Activated CD4-positive, alpha-beta memory T cell treated with anti-CD3 and anti-CD28 coated beads for 36 hours (primary cell): ENCODE data around the gene KIF25. TPM values are rescaled to one million over a fixed set of nuclear protein-coding genes. Genes with fewer than 3 reads are reported as not detected.
"Not testable (repeated sequence)": the region's sequence is repeated elsewhere in the genome, so short reads cannot be mapped to it uniquely, and the experiment has no call there.

ENCODE experiments used
- CTCF ChIA-PET: fragments of 350-600 bp; sonication (Branson Sonifier 250); formaldehyde crosslinking; loops from one replicate; lab custom pipeline; 2021; ENCODE audit warnings: antibody characterized with exemption, inconsistent platforms; lab: Charles Lee
- POLR2A ChIA-PET: fragments of 350-600 bp; sonication (Branson Sonifier 250); formaldehyde crosslinking; loops from one replicate; lab custom pipeline; 2021; ENCODE audit warnings: antibody characterized with exemption; lab: Charles Lee
- DNase-seq: peaks from one replicate; pipeline ENCODE4 v3.0.0-alpha.2; 2020
- H3K27ac Mint-ChIP-seq: one replicate; pipeline ENCODE4 v1.8.0; 2021; ENCODE audit warnings: mixed read lengths
- H3K27me3 Mint-ChIP-seq: one replicate; pipeline ENCODE4 v1.8.0; 2021; ENCODE audit warnings: mixed read lengths
- H3K36me3 Mint-ChIP-seq: one replicate; pipeline ENCODE4 v1.8.0; 2021; ENCODE audit warnings: mixed read lengths
- H3K4me1 Mint-ChIP-seq: one replicate; pipeline ENCODE4 v1.8.0; 2021; ENCODE audit warnings: low read depth, mixed read lengths
- H3K4me3 Mint-ChIP-seq: one replicate; pipeline ENCODE4 v1.8.0; 2021; ENCODE audit warnings: mild to moderate bottlenecking, mixed read lengths
- H3K9me3 Mint-ChIP-seq: one replicate; pipeline ENCODE4 v1.8.0; 2021; ENCODE audit warnings: mixed read lengths
- intact Hi-C: fragments of 100-400 bp; cut with micrococcal nuclease; formaldehyde crosslinking; loops from one replicate; pipeline ENCODE4 v1.15.1; 2023
- total RNA-seq, 2 experiments: library from RNA; stranded (reverse); gene quantifications; one replicate each; pipeline ENCODE4 v1.2.3, GENCODE V29; 2021

The KIF25 gene
- total RNA-seq, 2 experiments from 2014 or later: not detected

GRCh38 chr6:167988945-167989841 is 8.3 kb upstream of the KIF25 start:
- Mint-ChIP-seq H3K27me3 (peaks cover 5% of the 10 kb centered on the region), H3K9me3 (no peaks in the 10 kb centered on the region), H3K4me3 (no peak overlapping the region), H3K36me3 (no peaks in the 10 kb centered on the region), H3K4me1 (no peaks in the 10 kb centered on the region), H3K27ac (no peak overlapping the region)
- ChIA-PET POLR2A (no interaction called here), CTCF (no interaction called here)
- intact Hi-C loops: no loop called here
- no peak for DNase-seq

- ChIA-PET POLR2A (no interaction called here), CTCF (no interaction called here)
- DNase-seq: no peak
- H3K4me3 Mint-ChIP-seq: no peak overlapping the region
- intact Hi-C loops: no loop called here
- H3K27ac Mint-ChIP-seq: no peak overlapping the region
- no peaks in the 10 kb centered on the region for H3K36me3 Mint-ChIP-seq
- H3K27me3 Mint-ChIP-seq: peaks cover 10% of the 10 kb centered on the region
- no peaks in the 10 kb centered on the region for H3K4me1 Mint-ChIP-seq
- H3K9me3 Mint-ChIP-seq: no peaks in the 10 kb centered on the region
These were observed 7.2 kb upstream of the KIF25 start for GRCh38 chr6:167990016-167990945.

- Mint-ChIP-seq H3K36me3 (no peaks in the 10 kb centered on the region), H3K27me3 (peaks cover 13% of the 10 kb centered on the region), H3K27ac (no peak overlapping the region), H3K4me3 (no peak overlapping the region), H3K4me1 (no peaks in the 10 kb centered on the region), H3K9me3 (peaks cover 2% of the 10 kb centered on the region)
- ChIA-PET CTCF (no interaction called here), POLR2A (no interaction called here)
- intact Hi-C loops: no loop called here
- no peak for DNase-seq
These were observed 4.3 kb upstream of the KIF25 start for GRCh38 chr6:167993169-167993568.

- Mint-ChIP-seq H3K27me3 (peaks cover 13% of the 10 kb centered on the region), H3K4me1 (no peaks in the 10 kb centered on the region), H3K36me3 (no peaks in the 10 kb centered on the region), H3K4me3 (no peak overlapping the region), H3K9me3 (peaks cover 2% of the 10 kb centered on the region), H3K27ac (no peak overlapping the region)
- intact Hi-C loops: no loop called here
- DNase-seq: no peak
- ChIA-PET CTCF (no interaction called here), POLR2A (no interaction called here)
These were observed 3.6 kb upstream of the KIF25 start for GRCh38 chr6:167993831-167994230.

- Mint-ChIP-seq H3K36me3 (no peaks in the 10 kb centered on the region), H3K9me3 (peaks cover 2% of the 10 kb centered on the region), H3K27me3 (peaks cover 13% of the 10 kb centered on the region), H3K27ac (no peak overlapping the region), H3K4me1 (no peaks in the 10 kb centered on the region), H3K4me3 (no peak overlapping the region)
- intact Hi-C loops: no loop called here
- ChIA-PET POLR2A (no interaction called here), CTCF (no interaction called here)
- no peak for DNase-seq
These were observed 2.2 kb upstream of the KIF25 start for GRCh38 chr6:167995302-167995701.

- no peak overlapping the region for H3K27ac Mint-ChIP-seq
- no peaks in the 10 kb centered on the region for H3K4me1 Mint-ChIP-seq
- no peak overlapping the region for H3K4me3 Mint-ChIP-seq
- intact Hi-C loops: no loop called here
- peaks cover 2% of the 10 kb centered on the region for H3K9me3 Mint-ChIP-seq
- DNase-seq: no peak
- H3K36me3 Mint-ChIP-seq: no peaks in the 10 kb centered on the region
- H3K27me3 Mint-ChIP-seq: peaks cover 13% of the 10 kb centered on the region
- POLR2A ChIA-PET: no interaction called here
- CTCF ChIA-PET: no interaction called here
These were observed 1.7 kb upstream of the KIF25 start for GRCh38 chr6:167995731-167996151.

- intact Hi-C loops: no loop called here
- Mint-ChIP-seq H3K27me3 (peaks cover 13% of the 10 kb centered on the region), H3K4me1 (no peaks in the 10 kb centered on the region)
These were observed 859 bp upstream of the KIF25 start for GRCh38 chr6:167996424-167997199.

GRCh38 chr6:167998215-167998614 is 744 bp downstream of the KIF25 start:
- POLR2A ChIA-PET: no interaction called here
- Mint-ChIP-seq H3K27me3 (peaks cover 13% of the 10 kb centered on the region), H3K36me3 (no peaks in the 10 kb centered on the region), H3K9me3 (peaks cover 2% of the 10 kb centered on the region), H3K4me1 (no peaks in the 10 kb centered on the region), H3K27ac (no peak overlapping the region), H3K4me3 (no peak overlapping the region)
- CTCF ChIA-PET: no interaction called here
- no peak for DNase-seq
- intact Hi-C loops: no loop called here

More at GRCh38 chr6:167996424-167997199, 859 bp upstream of the KIF25 start:
- no peak overlapping the region for H3K27ac Mint-ChIP-seq
- peaks cover 2% of the 10 kb centered on the region for H3K9me3 Mint-ChIP-seq
- CTCF ChIA-PET: no interaction called here
- no peak overlapping the region for H3K4me3 Mint-ChIP-seq
- DNase-seq: no peak
- POLR2A ChIA-PET: no interaction called here
- H3K36me3 Mint-ChIP-seq: no peaks in the 10 kb centered on the region

GRCh38 chr6:168000198-168001028 is 2.9 kb downstream of the KIF25 start:
- no peak overlapping the region for H3K4me3 Mint-ChIP-seq
- intact Hi-C loops: no loop called here
- H3K9me3 Mint-ChIP-seq: peaks cover 2% of the 10 kb centered on the region
- CTCF ChIA-PET: no interaction called here
- H3K36me3 Mint-ChIP-seq: no peaks in the 10 kb centered on the region
- DNase-seq: no peak
- peaks cover 4% of the 10 kb centered on the region for H3K27me3 Mint-ChIP-seq
- POLR2A ChIA-PET: no interaction called here
- no peaks in the 10 kb centered on the region for H3K4me1 Mint-ChIP-seq
- no peak overlapping the region for H3K27ac Mint-ChIP-seq

GRCh38 chr6:168001029-168001332 is 3.5 kb downstream of the KIF25 start:
- CTCF ChIA-PET: no interaction called here
- Mint-ChIP-seq H3K9me3 (peaks cover 2% of the 10 kb centered on the region), H3K4me1 (no peaks in the 10 kb centered on the region), H3K27me3 (peaks cover 4% of the 10 kb centered on the region), H3K27ac (no peak overlapping the region), H3K4me3 (no peak overlapping the region), H3K36me3 (no peaks in the 10 kb centered on the region)
- no peak for DNase-seq
- POLR2A ChIA-PET: no interaction called here
- intact Hi-C loops: no loop called here

- CTCF ChIA-PET, POLR2A ChIA-PET, intact Hi-C loops, H3K4me1 Mint-ChIP-seq, DNase-seq, H3K9me3 Mint-ChIP-seq, H3K27me3 Mint-ChIP-seq, H3K4me3 Mint-ChIP-seq, H3K36me3 Mint-ChIP-seq, H3K27ac Mint-ChIP-seq: not testable (repeated sequence)
These were observed 4.0 kb downstream of the KIF25 start for GRCh38 chr6:168001514-168001913.
